ENCODE data around the gene SMARCD3.

SMARCD3 gene

DNA sequence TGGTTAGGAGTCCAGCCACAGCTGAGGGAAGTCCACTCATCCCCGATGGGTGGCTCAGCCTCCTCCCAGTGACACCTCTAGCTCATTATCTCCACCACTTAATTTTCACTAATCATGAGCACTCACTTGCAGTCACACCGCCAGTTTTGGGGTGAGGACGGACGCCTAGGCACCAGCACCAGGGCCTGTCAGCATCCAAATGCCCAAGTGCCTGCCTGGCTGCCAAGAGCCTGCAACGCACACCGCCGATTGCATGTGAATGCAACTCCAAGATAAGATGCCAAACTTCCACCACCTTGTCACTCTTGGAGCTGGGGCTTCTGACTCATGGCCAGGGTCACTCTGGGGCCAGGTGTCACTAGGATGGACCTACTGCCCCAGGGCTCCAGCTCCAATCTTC lies 24.4 kb upstream of the SMARCD3 start:
- no peak overlapping the region for H3K4me3 ChIP-seq (ENCODE audit: low read depth, low read length)

DNA sequence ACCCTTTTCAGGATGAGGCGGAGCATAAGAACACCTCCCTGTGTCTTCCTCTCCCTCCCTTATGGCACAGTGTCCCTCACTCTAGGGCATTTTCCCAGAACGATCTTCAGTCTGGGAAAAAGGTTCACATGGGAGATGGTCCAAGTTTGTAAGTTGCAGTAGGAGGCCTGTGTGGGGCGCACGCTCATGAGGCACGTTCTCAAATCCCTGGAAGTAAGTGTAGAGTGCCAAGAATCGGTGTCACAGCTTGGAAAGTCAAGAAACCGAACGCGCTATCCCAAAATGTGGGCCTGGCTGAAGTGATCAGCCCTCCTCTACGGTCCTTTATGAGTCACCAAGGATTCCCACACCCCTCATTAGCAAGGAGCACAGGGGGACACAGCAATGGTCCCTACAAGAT lies 23.9 kb upstream of the SMARCD3 start:
- no peak overlapping the region for H3K4me3 ChIP-seq (ENCODE audit: low read depth, low read length)

DNA sequence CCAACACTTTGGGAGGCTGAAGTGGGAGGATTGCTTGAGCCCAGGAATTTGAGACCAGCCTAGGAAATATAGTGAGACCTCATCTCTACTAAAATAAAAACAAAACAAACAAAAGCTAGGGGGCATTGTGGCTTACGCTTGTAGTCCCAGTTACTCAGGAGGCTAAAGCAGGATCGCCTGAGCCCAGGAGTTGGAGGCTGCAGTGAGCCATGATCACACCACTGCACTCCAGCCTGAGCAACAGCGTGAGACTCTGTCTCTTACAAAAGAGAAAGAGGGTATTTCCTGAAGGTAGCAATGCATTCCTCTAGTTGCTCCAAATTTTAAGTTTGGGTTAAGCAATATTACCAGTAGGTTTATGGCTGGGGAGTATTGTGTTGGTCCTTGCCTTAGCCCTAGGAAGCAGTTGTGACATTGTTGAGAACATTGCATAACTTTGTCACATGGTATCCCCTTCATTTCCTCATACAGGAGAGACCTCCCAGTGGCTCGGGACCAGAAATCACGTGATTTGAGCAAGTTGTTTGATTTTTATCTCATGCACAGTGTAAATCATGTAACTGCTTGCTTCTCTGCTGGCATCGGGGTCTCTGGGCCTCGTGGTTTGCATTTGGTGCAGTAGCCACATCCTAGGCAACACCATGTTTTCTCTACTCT lies 23.3 kb upstream of the SMARCD3 start:
- no peak overlapping the region for H3K4me3 ChIP-seq (ENCODE audit: low read depth, low read length)

DNA sequence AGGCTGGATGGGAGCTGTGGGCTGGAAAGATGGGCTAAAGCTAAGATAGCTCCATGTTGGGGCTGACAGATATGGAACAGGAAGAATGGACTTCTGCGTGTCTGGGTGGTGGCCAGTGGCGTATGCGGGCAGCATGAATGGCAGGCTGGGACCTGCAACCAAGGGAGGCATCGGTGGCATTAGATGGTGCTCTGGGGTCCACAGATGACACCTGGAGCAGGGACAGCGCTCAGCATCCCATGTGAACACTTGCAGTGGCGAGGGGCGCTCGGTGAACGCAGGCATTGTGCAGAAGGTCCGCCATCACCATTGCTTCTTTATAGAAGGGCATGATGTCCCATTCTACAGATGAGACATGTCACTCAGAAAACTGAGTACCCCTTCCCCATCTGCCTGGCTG lies 21.0 kb upstream of the SMARCD3 start:
- H3K4me3 ChIP-seq (ENCODE audit: low read depth, low read length), result no peak overlapping the region

DNA sequence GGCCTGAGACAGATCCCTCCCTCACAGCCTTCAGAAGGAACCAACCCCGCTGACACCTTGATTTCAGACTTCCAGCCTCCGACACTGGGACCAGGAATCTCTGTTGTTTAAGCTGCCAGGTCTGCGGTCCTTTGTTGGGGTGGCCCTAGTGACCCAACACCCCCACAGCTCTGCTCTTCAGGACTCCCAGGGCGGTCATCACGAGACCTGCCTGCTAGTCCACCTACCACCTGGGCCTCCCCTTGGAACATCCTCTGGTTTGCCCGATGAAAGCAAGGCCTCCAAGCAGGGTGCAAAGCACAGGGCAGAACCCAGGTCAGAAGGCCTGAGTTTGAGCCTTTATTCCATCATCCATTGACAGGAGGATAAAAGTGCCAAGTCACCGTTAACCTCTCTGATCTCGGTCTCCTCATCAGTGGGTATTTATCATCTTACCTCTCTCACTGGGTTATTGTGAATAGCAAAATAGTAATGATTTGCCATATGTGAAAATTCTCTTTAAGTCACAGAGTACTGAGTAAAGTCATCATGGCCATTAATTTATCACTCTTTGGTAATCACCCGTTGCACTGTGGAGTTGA lies 16.9 kb upstream of the SMARCD3 start:
- no peak overlapping the region for H3K4me3 ChIP-seq (ENCODE audit: low read depth, low read length)

DNA sequence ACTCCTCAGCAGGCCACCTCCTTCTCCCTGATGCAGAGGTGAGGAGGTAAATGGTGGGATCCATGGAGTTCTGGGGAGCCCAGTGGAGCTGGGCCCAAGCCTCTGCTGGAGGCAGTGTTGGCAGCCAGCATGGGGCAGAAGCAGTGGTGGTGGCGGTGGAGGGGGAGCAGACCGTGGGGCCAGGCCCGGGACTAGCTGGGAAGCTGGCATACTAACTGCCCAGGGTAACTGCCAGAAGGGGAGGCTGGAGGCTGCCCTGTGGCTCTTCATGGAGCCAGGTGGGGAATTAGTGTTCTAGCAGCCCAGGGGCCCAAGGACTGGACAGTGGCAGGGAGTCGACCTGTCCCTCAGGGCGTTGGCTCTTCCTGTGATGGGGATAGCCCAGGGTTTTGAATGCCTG lies 16.1 kb upstream of the SMARCD3 start:
- H3K4me3 ChIP-seq (ENCODE audit: low read depth, low read length), result no peak overlapping the region

DNA sequence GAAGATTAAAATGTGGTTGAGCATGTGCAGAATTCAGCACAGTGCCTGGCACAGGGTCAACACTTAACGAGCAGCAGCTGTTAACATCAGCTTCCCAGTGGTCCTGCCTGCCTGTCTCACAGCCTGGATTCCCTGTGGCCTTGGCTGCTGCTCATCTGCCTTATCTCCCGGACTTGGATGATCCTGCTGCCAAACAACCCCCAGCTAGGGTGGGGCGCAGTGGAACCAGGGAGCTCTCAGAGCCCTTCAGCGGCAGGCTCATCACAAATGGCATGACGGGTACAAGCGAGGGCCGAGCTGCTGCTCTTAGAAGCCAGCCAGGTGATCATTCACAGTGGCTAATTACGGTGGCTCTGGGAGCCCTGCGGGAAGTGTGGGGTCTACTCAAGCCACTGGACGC lies 13.0 kb upstream of the SMARCD3 start:
- H3K4me3 ChIP-seq (ENCODE audit: low read depth, low read length), result no peak overlapping the region

DNA sequence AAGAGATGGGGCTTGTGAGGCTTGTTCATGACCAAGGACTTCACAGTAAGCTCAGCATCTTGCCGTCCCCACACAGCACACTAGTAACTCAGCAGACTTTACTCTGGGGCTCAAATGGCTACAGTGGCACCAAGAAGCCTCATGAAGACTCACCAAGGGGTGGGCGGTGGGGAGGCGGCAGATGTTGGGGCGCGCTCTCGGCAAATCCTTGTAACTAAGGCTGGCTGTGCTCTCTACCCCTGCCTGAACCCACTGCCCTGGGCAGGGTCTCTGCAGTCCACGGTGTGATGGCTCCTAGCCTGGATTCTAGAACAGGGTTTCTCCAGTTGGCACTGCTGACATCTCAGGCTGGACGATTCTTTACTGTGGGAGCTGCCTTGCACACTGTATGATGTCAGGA lies 12.4 kb upstream of the SMARCD3 start:
- no peak overlapping the region for H3K4me3 ChIP-seq (ENCODE audit: low read depth, low read length)

DNA sequence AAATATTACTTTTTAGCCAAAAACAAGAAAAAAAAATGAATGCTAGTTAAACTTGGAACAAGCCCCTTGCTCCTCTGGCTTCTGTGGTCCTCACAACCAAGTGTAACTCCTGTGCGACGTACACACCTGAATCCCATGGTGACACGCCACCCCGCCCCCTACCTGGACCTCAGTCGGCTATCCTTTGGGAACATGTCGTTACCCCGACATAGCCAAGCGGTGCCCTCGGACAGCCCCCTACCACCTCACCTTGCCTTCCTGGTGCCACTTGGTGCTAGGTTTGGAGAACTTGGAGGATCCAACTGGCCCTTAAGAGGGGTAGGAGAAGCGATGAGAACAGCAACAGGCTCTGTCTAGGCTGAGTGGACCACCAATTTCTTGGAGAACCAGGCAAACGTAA lies 12.0 kb upstream of the SMARCD3 start:
- H3K4me3 ChIP-seq (ENCODE audit: low read depth, low read length), result no peak overlapping the region

DNA sequence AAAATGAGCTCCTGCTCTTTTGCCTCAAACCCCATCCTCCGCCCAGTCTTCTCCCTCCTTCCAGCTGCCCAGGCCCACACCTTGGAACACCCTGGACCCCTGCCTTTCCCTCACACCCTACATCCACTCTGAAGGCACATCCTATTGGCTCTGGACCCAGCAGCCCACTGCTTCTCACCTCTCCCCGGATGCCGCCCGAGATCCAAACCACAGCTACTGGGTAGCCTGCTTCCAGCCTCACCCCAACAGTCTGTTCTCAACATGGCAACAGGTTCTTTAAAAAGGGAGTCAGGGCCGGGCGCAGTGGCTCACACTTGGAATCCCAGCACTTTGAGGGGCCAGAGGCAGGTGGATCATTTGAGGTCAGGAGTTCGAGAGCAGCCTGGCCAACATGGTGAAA lies 9.5 kb upstream of the SMARCD3 start:
- no peak overlapping the region for H3K4me3 ChIP-seq (ENCODE audit: low read depth, low read length)

DNA sequence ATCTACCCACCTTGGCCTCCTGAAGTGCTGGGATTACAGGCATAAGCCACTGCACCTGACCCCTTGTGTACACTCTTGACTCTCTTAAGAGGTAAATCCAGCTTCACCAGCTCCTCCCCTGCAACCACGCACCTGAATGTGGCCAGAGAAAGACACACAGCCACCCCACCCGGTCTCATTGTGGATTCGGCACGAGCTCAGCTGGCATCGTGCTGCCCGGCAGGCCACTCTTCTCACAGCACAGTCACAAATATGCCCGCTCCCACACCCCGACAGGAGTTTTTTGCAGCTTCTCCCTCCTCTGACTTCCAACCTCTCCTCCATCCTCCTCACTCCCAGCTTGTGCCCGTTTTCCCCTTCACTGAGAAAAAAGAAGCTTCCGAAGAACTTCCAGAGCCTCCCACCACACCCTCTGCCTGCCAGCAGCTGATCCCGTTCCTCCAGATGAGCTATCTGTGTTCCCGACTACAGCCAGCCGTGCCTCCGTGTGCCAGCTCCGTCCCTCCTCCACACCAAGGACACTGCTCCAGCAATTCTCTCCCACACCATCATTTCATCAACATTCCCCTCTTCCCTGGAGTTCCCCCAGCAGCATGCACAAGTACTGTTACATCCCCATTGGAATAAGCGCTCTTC lies 8.0 kb upstream of the SMARCD3 start:
- no peak overlapping the region for H3K4me3 ChIP-seq (ENCODE audit: low read depth, low read length)

DNA sequence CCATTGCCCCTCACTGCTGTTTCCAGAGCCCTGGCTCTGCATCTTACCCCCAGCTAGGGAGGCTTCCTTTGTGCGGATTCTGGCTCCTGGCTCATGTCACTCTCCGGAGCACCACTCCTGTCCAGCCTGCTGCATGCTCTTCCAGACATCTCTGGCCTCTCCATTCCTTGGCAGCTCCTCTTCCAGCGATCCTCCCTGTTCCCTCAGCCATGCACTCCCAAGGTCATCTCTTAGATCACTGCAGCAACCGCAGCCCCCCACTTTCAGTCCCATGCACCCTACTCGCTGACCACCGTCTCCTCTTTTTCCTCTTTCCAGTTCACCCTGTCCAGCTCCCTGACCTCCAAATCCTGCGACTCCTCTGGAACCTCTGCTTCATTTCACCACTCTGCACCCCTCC lies 6.9 kb upstream of the SMARCD3 start:
- no peak overlapping the region for H3K4me3 ChIP-seq (ENCODE audit: low read depth, low read length)

DNA sequence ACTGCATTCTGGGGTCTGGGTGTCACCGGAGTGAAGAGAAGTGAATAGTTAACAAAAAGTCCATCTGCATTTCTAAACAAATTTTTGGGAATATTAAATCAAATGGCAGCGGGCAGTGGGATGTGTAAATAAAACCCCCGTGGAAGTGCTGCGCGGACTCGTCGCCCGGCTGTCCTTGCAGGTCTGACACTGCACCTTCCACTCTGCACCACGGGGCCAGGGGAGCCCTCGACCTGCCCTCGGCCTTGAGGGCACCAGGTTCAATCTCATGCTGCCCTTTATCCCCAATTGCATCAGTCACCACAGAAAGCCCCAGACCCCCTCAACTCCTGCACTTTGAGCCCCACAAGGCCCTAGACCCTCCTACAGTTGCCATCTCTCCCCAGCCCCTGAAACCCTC lies 6.4 kb upstream of the SMARCD3 start:
- no peak overlapping the region for H3K4me3 ChIP-seq (ENCODE audit: low read depth, low read length)

DNA sequence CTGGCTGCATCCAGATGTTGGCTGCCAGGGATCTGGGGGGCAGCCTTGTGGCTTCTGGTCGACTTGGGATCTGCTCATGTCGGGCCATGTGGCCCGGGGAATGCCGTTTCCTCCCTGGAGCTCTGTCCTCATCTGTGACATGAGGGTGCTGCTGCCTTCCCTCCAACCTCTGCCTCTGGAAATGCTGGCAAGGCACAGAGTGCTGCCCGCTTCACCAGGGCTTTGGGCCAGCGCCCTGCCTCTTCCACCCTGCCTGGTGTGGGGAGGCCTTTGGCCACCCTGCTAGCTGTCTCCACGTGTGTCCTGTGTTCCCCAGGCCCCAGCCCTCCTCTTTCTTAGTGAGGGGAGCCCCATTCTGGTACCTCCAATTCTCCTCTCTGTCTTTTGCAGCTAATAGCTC lies 5.8 kb upstream of the SMARCD3 start:
- no peak overlapping the region for H3K4me3 ChIP-seq (ENCODE audit: low read depth, low read length)

DNA sequence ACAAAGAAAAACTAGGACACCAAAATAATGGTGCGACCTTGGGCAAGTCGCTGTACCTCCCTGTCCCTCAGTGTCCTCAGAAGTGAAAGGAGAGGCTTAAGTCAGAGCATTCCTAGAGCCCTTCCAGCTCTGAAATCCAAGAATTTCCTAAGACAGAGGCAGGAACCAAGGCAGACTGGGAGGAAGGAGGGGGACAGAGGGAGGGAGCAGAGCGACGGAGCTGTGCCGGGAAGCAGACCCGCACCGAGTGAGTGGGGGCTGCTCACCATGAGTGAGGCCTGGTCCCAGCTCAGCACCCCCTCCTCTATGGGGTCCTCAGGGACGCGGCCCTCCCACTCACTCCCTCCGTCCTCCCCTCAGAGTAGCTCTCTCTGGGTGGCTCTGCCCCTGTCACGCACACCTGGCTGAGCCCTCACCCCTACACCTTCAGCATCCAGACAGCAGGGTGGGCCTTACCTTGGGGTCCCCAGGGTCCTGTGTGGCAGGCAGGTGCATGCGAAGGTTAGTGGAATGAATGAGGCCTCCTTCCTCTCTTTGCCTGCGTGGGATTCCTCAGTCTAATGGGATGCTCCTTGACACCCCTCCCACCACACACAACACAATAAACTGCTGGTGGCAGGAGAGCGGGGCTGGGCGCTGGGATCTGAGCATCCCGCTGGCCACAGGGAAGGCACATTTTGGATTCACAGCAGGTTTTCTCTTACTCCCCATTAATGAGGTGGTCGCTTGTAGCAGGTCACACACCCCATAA lies 4.6 kb upstream of the SMARCD3 start:
- no peak overlapping the region for H3K4me3 ChIP-seq (ENCODE audit: low read depth, low read length)

DNA sequence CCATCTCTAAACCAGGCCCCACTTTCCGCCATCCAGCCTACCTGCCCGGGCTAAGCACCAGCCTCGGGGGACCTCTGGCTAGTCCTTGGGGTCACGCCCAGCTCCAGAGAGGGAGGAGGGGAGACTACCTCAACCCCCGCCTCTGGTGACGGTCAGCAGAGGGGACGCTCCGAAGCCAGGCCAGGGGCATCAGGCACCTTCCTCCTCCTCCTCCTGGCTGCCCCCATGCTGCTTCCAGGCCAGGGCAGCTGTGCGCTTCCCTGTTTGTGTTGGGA lies 4.0 kb upstream of the SMARCD3 start:
- peak overlapping the region; percentile 63 for H3K4me3 ChIP-seq (ENCODE audit: low read depth, low read length)

DNA sequence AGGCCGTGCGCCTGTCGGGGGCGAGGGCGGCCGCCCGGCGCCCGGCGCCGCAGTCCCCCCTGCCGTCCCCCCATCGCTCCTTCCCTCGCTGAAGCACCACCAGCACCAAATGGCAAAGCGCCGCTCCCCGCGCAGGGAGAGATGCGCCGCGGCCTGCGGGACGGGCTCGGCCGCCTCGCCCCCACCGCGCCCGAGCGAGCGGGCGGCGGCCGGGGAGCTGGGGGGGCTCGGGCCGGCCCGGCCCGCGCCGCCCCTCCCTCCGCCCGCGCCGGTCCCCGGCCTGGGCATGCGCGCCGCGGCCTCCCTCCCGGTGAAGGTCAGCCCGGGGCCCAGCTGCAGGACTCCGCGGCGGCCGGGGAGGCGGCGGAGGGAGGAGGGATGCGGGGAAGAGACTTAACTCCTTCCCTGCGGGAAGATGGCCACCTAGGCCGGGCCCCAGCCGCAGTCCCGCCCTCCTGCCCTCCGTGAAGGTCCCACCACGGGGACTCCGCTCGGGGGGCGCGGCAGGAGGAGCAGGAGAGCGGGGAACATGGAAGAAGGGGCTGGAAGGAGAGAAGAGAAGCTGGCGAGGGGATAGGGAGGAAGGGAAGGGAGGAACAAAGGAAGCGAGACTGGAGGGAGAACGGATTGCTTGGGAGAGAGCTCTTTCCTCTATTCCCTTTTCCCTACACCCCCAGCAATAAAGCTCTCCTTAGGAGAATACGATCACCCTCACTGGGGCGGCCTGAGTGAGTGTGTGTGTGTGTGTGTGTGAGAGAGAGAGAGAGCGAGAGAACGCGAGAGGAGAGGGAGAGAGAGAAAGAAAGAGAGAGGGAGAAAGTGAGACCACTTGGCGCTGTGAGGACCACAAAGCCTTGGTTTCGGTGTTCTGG lies 3.4 kb upstream of the SMARCD3 start:
- peak overlapping the region; percentile 63 for H3K4me3 ChIP-seq (ENCODE audit: low read depth, low read length)

DNA sequence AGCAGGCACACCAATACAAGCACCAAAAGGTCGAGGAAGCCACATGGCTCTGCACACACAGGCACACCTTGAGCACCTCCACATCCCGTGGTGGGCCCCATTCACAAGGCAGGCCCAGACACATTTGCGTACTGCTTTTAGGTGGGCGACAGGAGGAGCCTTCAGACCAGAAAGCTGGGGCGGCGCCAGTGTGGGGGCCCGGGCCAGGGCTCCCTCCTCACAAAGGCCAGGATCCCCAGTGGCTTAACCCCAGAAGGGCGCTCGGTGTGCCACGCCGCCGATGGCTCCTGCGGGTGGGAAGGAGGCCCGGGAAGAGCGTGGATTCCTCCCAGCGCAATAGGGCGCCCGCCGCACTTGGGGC lies 2.8 kb upstream of the SMARCD3 start:
- peak overlapping the region; percentile 33 for H3K4me3 ChIP-seq (ENCODE audit: low read depth, low read length)

DNA sequence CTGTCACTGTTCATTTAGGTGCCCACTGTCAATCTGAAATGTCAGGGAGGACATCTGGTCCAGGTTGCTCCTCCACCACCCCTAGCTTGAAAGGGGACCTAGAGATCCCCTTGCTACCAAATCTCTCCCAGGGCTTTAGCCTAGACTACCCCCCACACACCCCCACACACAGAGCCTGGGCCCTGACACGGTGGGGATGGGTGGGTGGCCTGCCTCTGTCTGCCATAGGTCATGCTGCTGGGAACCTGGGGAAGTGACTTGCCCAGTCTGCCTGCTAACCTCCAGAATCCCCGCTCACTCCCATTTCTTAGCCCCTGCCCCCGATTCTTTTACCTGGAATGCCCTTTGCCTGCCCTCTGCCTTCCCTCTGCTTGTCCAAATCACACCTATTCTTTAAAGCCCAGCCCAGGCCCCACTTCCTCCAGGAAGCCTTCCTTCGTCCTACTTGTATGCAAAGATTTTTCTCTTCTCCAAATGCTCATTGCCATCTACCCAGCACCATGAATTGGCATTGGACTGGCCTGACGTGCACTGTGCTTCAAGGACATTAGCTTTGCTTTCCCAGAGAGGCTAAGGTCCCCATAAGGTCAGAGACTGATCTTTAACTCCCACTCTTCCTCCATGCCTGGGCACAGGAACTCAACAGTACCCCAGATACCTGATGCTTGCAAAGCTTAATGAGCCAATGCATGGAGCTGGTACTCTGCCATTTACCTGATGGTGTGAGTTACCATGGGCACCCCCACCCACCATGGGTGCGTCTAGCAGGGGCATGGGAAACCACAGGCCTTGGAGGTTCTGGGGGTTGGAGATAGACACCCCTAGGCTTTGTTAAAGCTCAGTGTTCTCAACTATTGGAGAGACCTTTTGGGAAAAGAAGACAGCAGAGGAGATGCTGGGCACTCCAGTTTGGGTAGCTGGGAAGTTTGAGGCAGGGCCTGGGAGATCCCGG lies 2.0 kb upstream of the SMARCD3 start:
- H3K4me3 ChIP-seq (ENCODE audit: low read depth, low read length), result no peak overlapping the region

DNA sequence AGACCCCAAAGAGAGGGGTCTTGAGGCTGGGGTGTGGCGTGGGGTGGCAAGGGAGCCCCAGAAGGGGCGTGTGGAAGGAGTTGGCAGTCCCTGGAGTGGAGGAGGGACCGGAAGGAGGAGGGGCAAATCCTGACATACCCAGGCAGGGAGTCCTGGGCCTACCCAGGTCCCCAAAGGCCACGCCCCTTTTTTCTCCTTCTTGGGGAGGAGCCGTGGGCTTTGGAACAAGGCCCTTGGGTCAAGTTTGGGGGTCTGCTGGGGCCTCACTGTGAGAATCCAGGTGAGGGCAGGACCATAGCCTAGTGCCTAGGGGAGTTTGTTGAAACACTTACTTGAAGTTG lies 1.2 kb upstream of the SMARCD3 start:
- no peak overlapping the region for H3K4me3 ChIP-seq (ENCODE audit: low read depth, low read length)

Data from iPS-11a (cell line).